GM23338 (cell line): ENCODE data around the gene ATP8B4. TPM values are rescaled to one million over a fixed set of nuclear protein-coding genes. Genes with fewer than 3 reads are reported as not detected.

Experiments used
- ATAC-seq: fragments of 200-7000 bp; cut with Tn5 transposase; 3 replicates; pipeline ENCODE4 v1.9.1; 2020
- DNase-seq: peaks from one replicate; pipeline ENCODE4 v3.0.0-alpha.2; 2015; ENCODE audit warnings: low spot score
- H2AFZ ChIP-seq: fragments of 200-600 bp; sonication (generic); 2 replicates; pipeline ENCODE4 v1.8.0; 2016; ENCODE audit warnings: antibody characterized with exemption, mild to moderate bottlenecking, moderate library complexity
- H3F3A ChIP-seq: fragments of 200-600 bp; sonication (generic); replicated peaks from 2 replicates; pipeline ENCODE4 v1.8.0; 2017; ENCODE audit warnings: antibody characterized with exemption, mixed run types, low read depth
- H3K27ac ChIP-seq: fragments of 200-600 bp; sonication (generic); 2 replicates; pipeline ENCODE4 v1.6.1; 2016; ENCODE audit warnings: low read depth
- H3K27me3 ChIP-seq: fragments of 200-600 bp; sonication (generic); 2 replicates; pipeline ENCODE4 v1.8.0; 2016; ENCODE audit warnings: mild to moderate bottlenecking, mixed run types, moderate library complexity; ENCODE audit not compliant: insufficient read depth
- H3K36me3 ChIP-seq: fragments of 200-600 bp; sonication (generic); 2 replicates; pipeline ENCODE4 v1.8.0; 2016; ENCODE audit warnings: mild to moderate bottlenecking; ENCODE audit not compliant: insufficient read depth
- H3K4me1 ChIP-seq: fragments of 200-600 bp; sonication (generic); 2 replicates; pipeline ENCODE4 v1.8.0; 2016; ENCODE audit warnings: mild to moderate bottlenecking, moderate library complexity; ENCODE audit not compliant: insufficient read depth
- H3K4me2 ChIP-seq: fragments of 200-600 bp; sonication (generic); 2 replicates; pipeline ENCODE4 v1.7.1; 2017; ENCODE audit warnings: mixed run types
- H3K4me3 ChIP-seq: fragments of 200-600 bp; sonication (generic); 2 replicates; pipeline ENCODE4 v1.6.1; 2016; ENCODE audit warnings: mixed run types
- H3K79me2 ChIP-seq: fragments of 200-600 bp; sonication (generic); replicated peaks from 2 replicates; pipeline ENCODE4 v1.8.0; 2017; ENCODE audit warnings: mild to moderate bottlenecking; ENCODE audit not compliant: insufficient read depth
- H3K9me2 ChIP-seq: fragments of 200-600 bp; sonication (generic); 2 replicates; pipeline ENCODE4 v1.8.0; 2017; ENCODE audit not compliant: insufficient read depth
- H4K20me1 ChIP-seq: fragments of 200-600 bp; sonication (generic); replicated peaks from 2 replicates; pipeline ENCODE4 v1.8.0; 2017; ENCODE audit warnings: mild to moderate bottlenecking; ENCODE audit not compliant: insufficient read depth
- H3K27ac Mint-ChIP-seq: 2 replicates; pipeline ENCODE4 v1.8.0; 2020; ENCODE audit warnings: inconsistent platforms, mild to moderate bottlenecking, moderate library complexity, mixed read lengths
- H3K27me3 Mint-ChIP-seq: 3 replicates; pipeline ENCODE4 v1.8.0; 2022; ENCODE audit warnings: low read depth, mild to moderate bottlenecking, moderate library complexity, mixed read lengths, inconsistent platforms; ENCODE audit not compliant: insufficient read depth, poor library complexity
- H3K36me3 Mint-ChIP-seq: 3 replicates; pipeline ENCODE4 v1.8.0; 2021; ENCODE audit warnings: low read depth, mild to moderate bottlenecking, inconsistent platforms, moderate library complexity, mixed read lengths
- H3K4me1 Mint-ChIP-seq: 3 replicates; pipeline ENCODE4 v1.8.0; 2020; ENCODE audit warnings: mild to moderate bottlenecking, inconsistent platforms, mixed read lengths
- H3K4me3 Mint-ChIP-seq: 3 replicates; pipeline ENCODE4 v1.8.0; 2021; ENCODE audit warnings: moderate library complexity, mild to moderate bottlenecking, inconsistent platforms, mixed read lengths
- H3K9me3 Mint-ChIP-seq: 3 replicates; pipeline ENCODE4 v1.8.0; 2020; ENCODE audit warnings: moderate library complexity, mild to moderate bottlenecking, inconsistent platforms, mixed read lengths
- CREB1 ChIP-seq: fragments of 250-450 bp; sonication (Bioruptor Pico); IDR thresholded peaks from 2 replicates; pipeline ENCODE4 v1.5.0; 2020; ENCODE audit warnings: low read depth, mild to moderate bottlenecking, moderate library complexity
- CTCF ChIP-seq, 2 experiments: fragments of 200-600 bp in 1 of 2; sonication (generic) in 1 of 2; conservative IDR thresholded peaks; 2 replicates each; pipeline versions ENCODE4 v1.5.1 to v1.6.1; 2016 to 2017; ENCODE audit warnings: antibody characterized with exemption in 2 of 2, low read depth in 2 of 2, mild to moderate bottlenecking in 2 of 2, moderate library complexity in 1 of 2
- ZNF462 ChIP-seq: fragments of 250-450 bp; sonication (Bioruptor Pico); IDR thresholded peaks from 2 replicates; pipeline ENCODE4 v1.5.0; 2020; ENCODE audit warnings: mild to moderate bottlenecking, moderate library complexity
- polyA plus RNA-seq: library from polyadenylated mRNA; unstranded; fragments of >200 nt; fragmentation: Nextera tagmentation; extraction: Ambion mirVana; gene quantifications from 2 replicates; pipeline ENCODE4 v1.2.1, GENCODE V29; 2016
- total RNA-seq: library from RNA; depleted of rRNA; stranded (reverse); fragments of >200 nt; shearing (Covaris generic); gene quantifications from 2 replicates; pipeline ENCODE4 v1.2.3, GENCODE V29; 2014

ATP8B4 gene
- total and polyA plus RNA-seq, 2 experiments from 2014 or later = 0.24 TPM; not detected in 1

DNA sequence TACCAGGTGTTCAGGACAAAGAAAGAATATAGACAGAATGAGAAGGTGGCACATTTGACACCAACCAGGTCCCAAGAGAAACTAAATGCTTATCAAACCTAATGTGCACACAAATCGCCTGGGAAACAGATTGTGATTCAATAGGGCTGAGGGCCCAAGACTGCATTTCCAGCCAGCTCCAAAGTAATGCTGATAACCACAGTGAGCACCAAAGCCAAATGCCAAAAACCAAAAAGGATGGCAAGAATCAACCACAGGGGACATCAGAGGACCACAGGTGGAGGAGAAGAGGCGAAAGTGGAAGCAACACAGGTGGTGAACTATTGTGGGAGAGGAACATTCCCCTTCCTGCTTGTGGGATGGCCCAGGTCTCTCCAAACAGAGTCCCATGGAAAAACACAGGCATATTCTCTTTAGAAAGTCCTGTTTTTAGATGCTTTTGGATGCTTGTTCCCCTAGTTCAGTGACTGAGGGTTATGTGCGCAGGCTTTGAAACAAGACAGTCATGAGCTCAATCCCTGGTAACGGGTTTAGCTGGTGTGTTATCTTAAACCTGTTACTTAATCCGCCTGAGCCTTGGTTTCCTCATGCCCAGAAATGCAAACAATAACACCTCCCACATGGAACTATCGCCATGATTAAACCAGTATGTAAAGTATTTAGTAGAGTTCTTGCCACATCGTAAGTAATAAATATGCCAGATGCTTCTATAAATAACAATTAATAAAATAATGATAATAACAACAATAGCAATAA is 241.7 kb downstream of the ATP8B4 start:
- Histone ChIP-seq H3K4me2 (no peak overlapping the region), H3K27me3 (no peaks in the 10 kb centered on the region), H4K20me1 (no peaks in the 10 kb centered on the region), H3K4me3 (no peak overlapping the region), H3K4me1 (0 out of 2 replicates have a peak, but pooled peaks cover 6% of the 10 kb centered on the region), H2AFZ (peak overlapping the region; percentile 3; the same call in 1 of the 2 replicates), H3K9me2 (no peaks in the 10 kb centered on the region), H3K79me2 (no peaks in the 10 kb centered on the region), H3K36me3 (no peaks in the 10 kb centered on the region), H3K27ac (no peak overlapping the region), H3F3A (no peaks in the 10 kb centered on the region)
- TF ChIP-seq ZNF462 (CRISPR knock-in tag) (no peak), CTCF (conservative IDR thresholded peaks at IDR 0.05; ENCODE audit: low read depth in 2 of 2) (peak in 1 of 2 experiments; percentile 43; a peak in 2 of 4 replicates), CREB1 (CRISPR knock-in tag) (no peak)
- no peak overlapping the region for H3K4me3 Mint-ChIP-seq
- H3K4me1 Mint-ChIP-seq = peaks cover 12% of the 10 kb centered on the region; the same call in 2 of the 3 replicates
- peak; percentile 11 for DNase-seq
- H3K27ac Mint-ChIP-seq = peak overlapping the region; percentile 43
- ATAC-seq = peak; percentile 28
- H3K36me3 Mint-ChIP-seq = no peaks in the 10 kb centered on the region
- peaks cover 2% of the 10 kb centered on the region for H3K27me3 Mint-ChIP-seq
- H3K9me3 Mint-ChIP-seq = no peaks in the 10 kb centered on the region
